HG02623 (cell line): ENCODE measurements around the gene SLC43A2.
"Not testable (repeated sequence)": the region's sequence is repeated elsewhere in the genome, so short reads cannot be mapped to it uniquely, and the experiment has no call there.

Source experiments
- ATAC-seq: cut with Tn5 transposase; IDR thresholded peaks from one replicate; pipeline ENCODE4 v1.9.1; 2021; ENCODE audit warnings: moderate library complexity; ENCODE audit not compliant: unreplicated experiment

SLC43A2 gene

GRCh38 chr17:1627982-1628855 lies at the start of gene SLC43A2:
TSS of gene SLC43A2 (minus strand) at chr17:1628834. CDS start at chr17:1627874, 960 bp downstream.
- ATAC-seq, result peak; percentile 42

GRCh38 chr17:1676401-1676800 lies 47.8 kb upstream of the SLC43A2 start:
- no peak for ATAC-seq

DNA sequence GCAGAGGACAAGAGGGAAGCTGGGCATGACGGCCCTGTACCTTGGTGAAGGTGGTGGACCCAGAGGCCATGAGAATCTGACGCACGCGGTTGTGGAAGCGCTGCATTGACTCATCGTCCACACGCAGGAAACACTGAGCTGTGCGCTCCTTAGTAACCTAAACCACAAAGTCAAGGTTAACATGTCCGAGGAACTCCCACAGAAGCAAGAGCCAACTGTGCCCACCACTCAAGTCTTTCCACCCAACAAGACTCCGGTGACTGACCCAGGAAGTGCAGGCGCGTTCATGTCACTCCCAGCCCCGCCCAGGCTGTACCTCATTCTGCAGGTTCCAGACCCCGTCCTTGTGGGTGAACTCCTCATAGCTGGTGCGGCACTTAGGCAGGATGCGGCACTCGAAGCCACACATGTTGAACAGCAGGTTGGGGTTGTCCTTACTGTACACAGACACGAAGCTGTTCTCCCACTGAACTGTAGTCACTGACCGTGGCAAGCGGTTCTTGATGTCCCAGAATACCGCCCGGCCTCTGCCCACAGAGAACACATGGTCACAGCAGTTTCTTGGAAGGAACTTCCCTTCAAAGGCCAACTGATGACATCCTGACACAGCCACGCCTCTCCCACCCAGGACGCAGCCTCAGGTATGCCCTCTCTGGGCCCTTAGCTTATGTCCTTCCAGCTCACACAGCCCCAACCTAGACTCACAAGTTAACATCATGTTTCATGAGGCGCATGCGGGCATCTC lies 44.6 kb upstream of the SLC43A2 start:
- no peak for ATAC-seq

DNA sequence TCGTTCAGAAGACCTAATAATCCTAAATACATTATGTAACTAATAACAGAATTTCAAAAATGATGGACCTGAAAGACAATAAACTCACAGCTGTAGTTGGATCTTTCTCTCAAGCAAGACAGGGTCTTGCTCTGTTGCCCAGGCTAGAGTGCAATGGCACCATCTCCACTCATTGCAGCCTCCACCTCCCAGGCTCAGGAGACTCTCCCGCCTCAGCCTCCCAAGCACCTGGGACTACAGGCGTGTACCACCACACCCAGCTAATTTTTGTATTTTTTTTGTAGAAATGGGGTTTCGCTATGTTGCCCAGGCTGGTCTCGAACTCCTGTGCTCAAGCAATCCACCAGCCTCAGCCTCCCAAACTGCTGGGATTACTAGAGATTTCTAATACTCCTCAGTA lies 35.3 kb upstream of the SLC43A2 start:
- not testable (repeated sequence) for ATAC-seq

DNA sequence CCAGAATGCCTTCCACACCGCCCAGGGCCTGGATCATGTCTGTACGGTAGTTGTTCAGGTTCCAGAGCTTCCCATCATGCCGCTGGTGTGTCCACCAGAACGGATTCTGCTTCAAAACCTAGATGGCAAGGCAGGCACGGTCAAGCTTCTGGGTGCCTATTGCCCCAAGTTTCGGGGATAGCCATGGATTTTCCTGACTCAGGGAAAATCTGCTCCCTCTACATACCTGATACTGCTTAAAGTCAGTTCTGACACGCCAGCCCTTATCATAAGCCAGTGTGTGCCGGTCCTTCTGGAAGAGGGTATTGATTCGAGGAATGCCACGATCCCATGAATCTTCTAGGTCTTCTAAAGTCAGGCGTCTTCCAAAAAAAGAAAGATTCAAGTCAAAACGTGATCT lies 32.4 kb upstream of the SLC43A2 start:
- no peak for ATAC-seq

- ATAC-seq, result no peak
These were observed 29.5 kb upstream of the SLC43A2 start for GRCh38 chr17:1658100-1658499.

DNA sequence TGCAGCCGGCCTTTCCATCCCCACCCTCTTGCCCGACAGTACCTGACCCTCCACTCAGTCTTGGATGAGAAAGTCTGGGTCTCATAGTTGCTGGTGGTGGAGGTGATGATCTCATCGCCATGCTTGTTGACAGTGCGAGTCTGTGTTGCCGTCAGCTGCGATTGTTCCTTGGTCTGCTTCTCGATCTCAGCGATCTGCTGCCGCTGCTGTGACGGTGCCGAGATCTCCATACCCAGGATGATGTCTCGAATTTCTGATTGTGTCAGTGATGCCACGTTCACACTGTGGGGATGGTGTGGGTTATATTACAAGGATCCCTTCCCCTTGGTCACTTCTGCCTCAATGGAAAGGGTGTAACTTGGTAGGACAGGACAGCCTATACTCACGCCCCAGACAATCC lies 25.1 kb upstream of the SLC43A2 start:
- no peak for ATAC-seq

DNA sequence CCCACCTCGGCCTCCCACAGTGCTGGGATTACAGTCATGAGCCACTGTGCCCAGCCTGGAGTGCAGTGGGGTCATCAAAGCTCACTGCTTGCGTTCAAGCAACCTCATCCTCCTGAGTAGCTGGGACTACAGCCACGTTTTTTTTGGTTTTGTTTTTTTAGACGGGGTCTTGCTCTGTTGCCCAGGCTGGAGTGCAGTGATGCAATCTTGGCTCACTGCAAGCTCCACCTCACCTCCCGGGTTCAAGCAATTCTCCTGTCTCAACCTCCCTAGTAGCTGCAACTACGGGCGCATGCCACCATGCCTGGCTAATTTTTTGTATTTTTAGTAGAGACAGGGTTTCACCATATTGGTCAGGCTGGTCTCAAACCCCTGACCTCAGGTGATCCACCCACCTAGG lies 24.2 kb upstream of the SLC43A2 start:
- ATAC-seq, result not testable (repeated sequence)

DNA sequence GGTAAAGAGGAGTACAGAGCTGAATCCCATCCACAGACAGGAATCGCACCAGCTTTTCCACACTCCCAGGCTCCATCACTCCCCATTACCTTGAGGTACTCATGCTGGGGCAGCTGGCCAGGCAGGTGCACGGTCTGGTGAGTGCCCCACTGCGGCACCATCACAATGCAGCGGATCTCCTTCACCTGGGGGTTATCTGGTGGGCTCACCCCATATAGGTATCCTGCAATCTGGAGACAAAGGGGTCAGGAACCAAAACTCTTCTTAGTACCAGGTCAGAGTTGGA lies 22.9 kb upstream of the SLC43A2 start:
- ATAC-seq, result no peak

- ATAC-seq, result no peak
These were observed 22.3 kb upstream of the SLC43A2 start for GRCh38 chr17:1650731-1651558.

GRCh38 chr17:1649844-1650501 lies 21.3 kb upstream of the SLC43A2 start, which contains the start of gene RILP:
TSS of gene RILP (minus strand) at chr17:1649866. CDS start at chr17:1649804, 62 bp downstream.
- ATAC-seq, result peak; percentile 2

DNA sequence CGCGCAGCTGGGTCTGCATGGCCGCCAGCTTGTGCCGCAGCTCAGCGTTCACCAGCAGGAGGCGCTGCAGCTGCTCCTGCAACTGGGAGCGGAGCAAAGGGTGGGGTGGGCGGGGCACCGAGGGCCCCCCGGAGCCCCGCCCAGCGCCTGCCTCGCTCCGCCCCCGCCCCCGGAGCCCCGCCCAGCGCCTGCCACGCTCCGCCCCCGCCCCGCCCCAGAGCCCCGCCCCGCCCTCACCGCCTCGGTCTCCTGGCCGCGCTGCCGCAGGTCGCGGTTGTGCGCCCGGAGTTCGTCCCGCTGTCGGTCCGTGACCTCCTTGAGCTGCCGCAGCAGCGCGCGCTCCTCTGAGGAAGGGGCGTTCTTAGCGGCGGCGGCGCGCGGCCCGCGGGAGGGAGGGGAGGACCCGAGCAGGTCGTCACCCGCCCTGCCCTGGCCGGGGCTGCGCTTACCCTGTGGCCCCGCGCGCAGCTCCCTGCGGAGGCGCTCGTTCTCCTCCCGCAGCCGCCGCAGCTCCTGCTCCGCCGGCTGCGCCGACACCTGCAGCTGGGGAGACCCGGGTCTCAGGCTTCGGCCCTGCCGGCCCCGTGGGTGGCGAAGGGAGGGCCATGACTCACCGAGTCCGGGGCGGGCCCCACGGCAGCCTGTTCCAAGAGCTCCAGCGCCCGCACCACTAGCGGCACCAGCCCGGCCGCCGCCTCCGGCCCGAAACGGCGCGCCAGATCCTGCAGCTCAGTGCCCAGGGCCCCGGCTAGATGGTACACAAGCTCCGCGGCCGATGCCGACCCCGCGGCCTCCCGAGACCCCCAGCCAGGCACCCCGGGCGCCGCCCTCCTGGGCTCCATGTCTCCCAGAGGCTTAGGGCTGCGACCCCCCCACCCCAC lies 20.6 kb upstream of the SLC43A2 start:
- ATAC-seq, result peak; percentile 49

- no peak for ATAC-seq
These were observed 19.7 kb upstream of the SLC43A2 start for GRCh38 chr17:1648173-1648962.

DNA sequence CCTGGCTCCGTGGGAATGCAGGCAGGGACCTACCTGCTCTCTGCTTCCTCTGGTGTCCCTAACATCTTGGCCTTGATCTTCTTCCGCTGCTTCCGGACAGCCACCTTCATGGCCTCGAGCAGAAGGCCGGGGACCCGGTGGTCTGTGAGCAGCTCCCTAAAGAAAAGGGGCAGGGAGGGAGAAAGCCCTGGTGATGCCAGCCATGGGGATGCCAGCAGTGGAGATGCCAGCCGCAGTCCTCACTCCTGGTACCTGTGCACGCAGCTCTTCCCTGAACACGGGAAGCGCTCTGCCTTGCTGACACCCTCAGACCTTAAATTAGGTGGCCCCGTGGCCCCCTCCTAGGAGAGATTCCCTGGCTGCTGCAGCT lies 19.2 kb upstream of the SLC43A2 start:
- no peak for ATAC-seq

GRCh38 chr17:1646199-1646875 lies 17.7 kb upstream of the SLC43A2 start:
- ATAC-seq, result no peak

- no peak for ATAC-seq
These were observed 16.9 kb upstream of the SLC43A2 start, which contains the start of gene SCARF1 for GRCh38 chr17:1645207-1646171. TSS of gene SCARF1 (minus strand) at chr17:1645732. CDS start at chr17:1645697, 35 bp downstream.

GRCh38 chr17:1644493-1645206 lies 16.0 kb upstream of the SLC43A2 start:
- ATAC-seq, result no peak
